ENCODE measurements around the gene ANKRD44.

The ANKRD44 gene

GRCh38 chr2:196995757-196996314 is 314.7 kb downstream of the ANKRD44 start:
- no peak overlapping the region for H3K4me3 ChIP-seq (ENCODE audit: low read depth, low read length)
- TF ChIP-seq, protein P1, sequence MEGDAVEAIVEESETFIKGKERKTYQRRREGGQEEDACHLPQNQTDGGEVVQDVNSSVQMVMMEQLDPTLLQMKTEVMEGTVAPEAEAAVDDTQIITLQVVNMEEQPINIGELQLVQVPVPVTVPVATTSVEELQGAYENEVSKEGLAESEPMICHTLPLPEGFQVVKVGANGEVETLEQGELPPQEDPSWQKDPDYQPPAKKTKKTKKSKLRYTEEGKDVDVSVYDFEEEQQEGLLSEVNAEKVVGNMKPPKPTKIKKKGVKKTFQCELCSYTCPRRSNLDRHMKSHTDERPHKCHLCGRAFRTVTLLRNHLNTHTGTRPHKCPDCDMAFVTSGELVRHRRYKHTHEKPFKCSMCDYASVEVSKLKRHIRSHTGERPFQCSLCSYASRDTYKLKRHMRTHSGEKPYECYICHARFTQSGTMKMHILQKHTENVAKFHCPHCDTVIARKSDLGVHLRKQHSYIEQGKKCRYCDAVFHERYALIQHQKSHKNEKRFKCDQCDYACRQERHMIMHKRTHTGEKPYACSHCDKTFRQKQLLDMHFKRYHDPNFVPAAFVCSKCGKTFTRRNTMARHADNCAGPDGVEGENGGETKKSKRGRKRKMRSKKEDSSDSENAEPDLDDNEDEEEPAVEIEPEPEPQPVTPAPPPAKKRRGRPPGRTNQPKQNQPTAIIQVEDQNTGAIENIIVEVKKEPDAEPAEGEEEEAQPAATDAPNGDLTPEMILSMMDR (IDR thresholded peaks at IDR 0.05; ENCODE audit: borderline replicate concordance, insufficient read depth, low read depth, low read length): no peak

- TF ChIP-seq, protein P1 (IDR thresholded peaks at IDR 0.05; ENCODE audit: borderline replicate concordance, insufficient read depth, low read depth, low read length): no peak
- H3K4me3 ChIP-seq (ENCODE audit: low read depth, low read length): no peak overlapping the region
Measured at GRCh38 chr2:196994764-196995163, 315.8 kb downstream of the ANKRD44 start.

GRCh38 chr2:196993617-196994016 is 317.0 kb downstream of the ANKRD44 start:
- no peak overlapping the region for H3K4me3 ChIP-seq (ENCODE audit: low read depth, low read length)
- TF ChIP-seq, protein P1 (IDR thresholded peaks at IDR 0.05; ENCODE audit: borderline replicate concordance, insufficient read depth, low read depth, low read length): no peak

- no peak overlapping the region for H3K4me3 ChIP-seq (ENCODE audit: low read depth, low read length)
- TF ChIP-seq, protein P1 (IDR thresholded peaks at IDR 0.05; ENCODE audit: borderline replicate concordance, insufficient read depth, low read depth, low read length): no peak
Measured at GRCh38 chr2:196992466-196992865, 318.1 kb downstream of the ANKRD44 start.

- H3K4me3 ChIP-seq (ENCODE audit: low read depth, low read length): no peak overlapping the region
- TF ChIP-seq, protein P1 (IDR thresholded peaks at IDR 0.05; ENCODE audit: borderline replicate concordance, insufficient read depth, low read depth, low read length): no peak
Measured at GRCh38 chr2:196990788-196991461, 319.7 kb downstream of the ANKRD44 start.

DNA sequence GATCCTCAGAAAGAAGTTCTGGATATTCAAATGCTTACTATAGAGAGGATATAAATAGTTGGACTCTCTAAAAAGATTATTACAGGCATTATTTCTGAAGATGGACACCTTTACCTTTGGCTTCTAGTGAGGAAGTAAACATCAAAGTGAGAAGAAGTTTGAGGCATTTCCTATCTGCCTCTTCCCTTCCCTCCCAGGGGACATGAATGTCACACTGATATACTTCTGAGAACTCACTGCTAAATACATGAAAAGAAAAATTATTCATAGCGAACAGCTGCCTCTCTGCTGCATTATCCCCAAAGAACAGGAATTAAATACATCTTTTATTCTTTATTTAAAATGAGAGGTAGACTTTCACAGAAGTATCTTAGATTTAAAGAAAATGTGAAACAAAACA is 320.5 kb downstream of the ANKRD44 start:
- H3K4me3 ChIP-seq (ENCODE audit: low read depth, low read length): no peak overlapping the region
- TF ChIP-seq, protein P1 (IDR thresholded peaks at IDR 0.05; ENCODE audit: borderline replicate concordance, insufficient read depth, low read depth, low read length): no peak

- TF ChIP-seq, protein P1 (IDR thresholded peaks at IDR 0.05; ENCODE audit: borderline replicate concordance, insufficient read depth, low read depth, low read length): no peak
- H3K4me3 ChIP-seq (ENCODE audit: low read depth, low read length): no peak overlapping the region
Measured at GRCh38 chr2:196989496-196989895, 321.1 kb downstream of the ANKRD44 start.

All from GM12875 (cell line).